ENCODE measurements around the gene KCNC1.

Gene KCNC1

DNA sequence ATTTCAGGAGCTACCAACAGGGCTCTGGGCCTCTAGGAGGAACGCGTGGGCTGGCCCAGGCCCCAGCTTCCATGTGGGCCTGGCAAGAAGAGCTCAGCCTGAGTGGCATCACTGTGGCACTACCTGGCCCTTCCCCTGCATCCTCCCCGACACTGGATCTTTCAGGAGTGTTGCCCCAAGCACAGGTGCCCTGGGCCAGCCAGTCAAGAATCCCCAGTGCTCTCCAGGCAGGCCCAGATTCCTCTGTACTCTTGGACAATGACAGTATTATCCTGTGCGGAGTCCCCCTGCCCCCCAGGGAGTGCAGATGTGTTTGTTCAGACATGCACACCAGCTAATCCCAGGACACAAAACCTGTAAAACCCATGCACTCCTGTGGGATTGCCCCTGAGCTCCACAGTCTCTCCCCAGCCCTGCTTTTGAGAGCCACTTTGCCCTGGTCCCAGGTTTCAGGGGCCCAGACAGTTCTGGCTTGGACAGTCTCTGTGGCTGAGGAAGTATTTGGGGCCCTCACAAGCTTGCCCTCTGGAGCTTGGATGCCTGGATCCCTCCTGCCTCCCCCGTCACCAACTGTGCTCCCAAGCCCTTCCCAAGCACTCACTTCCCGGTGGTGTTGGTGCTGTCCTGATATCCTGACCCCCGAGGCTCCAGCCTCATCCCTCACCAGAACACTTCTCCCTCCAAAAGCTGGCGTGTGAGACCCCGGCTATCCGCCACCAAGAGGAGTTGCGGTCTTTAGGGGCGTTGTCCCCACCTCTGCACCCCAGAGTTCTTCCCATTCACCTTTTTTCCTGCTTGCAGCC, 39.9 kb downstream of the KCNC1 start:
- DNase-seq (ENCODE audit: low spot score) = no peak
- Mint-ChIP-seq H3K4me3 (no peak overlapping the region), H3K9me3 (no peaks in the 10 kb centered on the region), H3K27ac (no peak overlapping the region), H3K4me1 (ENCODE audit: low read depth) (no peaks in the 10 kb centered on the region), H3K27me3 (ENCODE audit: low read depth) (no peaks in the 10 kb centered on the region), H3K36me3 (ENCODE audit: low read depth) (no peaks in the 10 kb centered on the region)

DNA sequence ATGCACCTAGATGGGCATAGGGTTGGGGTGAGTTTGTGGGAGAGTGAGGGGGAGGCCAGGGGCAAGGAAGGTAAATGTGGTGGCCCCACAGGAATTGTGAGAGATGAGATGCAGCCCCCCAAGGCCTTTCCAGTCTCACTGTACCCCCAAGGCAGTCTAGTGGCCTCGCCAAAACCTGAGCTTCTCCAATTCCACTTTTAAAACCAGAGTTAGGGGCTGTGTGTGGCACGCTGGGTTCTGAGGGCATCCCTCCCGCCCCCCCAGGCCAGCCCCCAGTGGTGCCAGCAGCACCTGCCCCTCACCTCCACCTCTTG, 40.4 kb downstream of the KCNC1 start:
- no peaks in the 10 kb centered on the region for H3K36me3 Mint-ChIP-seq (ENCODE audit: low read depth)
- H3K4me1 Mint-ChIP-seq (ENCODE audit: low read depth) = no peaks in the 10 kb centered on the region
- no peaks in the 10 kb centered on the region for H3K9me3 Mint-ChIP-seq
- no peak overlapping the region for H3K4me3 Mint-ChIP-seq
- H3K27ac Mint-ChIP-seq = no peak overlapping the region
- no peak for DNase-seq (ENCODE audit: low spot score)
- H3K27me3 Mint-ChIP-seq (ENCODE audit: low read depth) = no peaks in the 10 kb centered on the region

GRCh38 chr11:17775507-17776211, 41.1 kb downstream of the KCNC1 start:
- Mint-ChIP-seq H3K27me3 (ENCODE audit: low read depth) (no peaks in the 10 kb centered on the region), H3K27ac (no peak overlapping the region), H3K4me1 (ENCODE audit: low read depth) (no peaks in the 10 kb centered on the region), H3K36me3 (ENCODE audit: low read depth) (no peaks in the 10 kb centered on the region), H3K4me3 (no peak overlapping the region), H3K9me3 (no peaks in the 10 kb centered on the region)
- no peak for DNase-seq (ENCODE audit: low spot score)

DNA sequence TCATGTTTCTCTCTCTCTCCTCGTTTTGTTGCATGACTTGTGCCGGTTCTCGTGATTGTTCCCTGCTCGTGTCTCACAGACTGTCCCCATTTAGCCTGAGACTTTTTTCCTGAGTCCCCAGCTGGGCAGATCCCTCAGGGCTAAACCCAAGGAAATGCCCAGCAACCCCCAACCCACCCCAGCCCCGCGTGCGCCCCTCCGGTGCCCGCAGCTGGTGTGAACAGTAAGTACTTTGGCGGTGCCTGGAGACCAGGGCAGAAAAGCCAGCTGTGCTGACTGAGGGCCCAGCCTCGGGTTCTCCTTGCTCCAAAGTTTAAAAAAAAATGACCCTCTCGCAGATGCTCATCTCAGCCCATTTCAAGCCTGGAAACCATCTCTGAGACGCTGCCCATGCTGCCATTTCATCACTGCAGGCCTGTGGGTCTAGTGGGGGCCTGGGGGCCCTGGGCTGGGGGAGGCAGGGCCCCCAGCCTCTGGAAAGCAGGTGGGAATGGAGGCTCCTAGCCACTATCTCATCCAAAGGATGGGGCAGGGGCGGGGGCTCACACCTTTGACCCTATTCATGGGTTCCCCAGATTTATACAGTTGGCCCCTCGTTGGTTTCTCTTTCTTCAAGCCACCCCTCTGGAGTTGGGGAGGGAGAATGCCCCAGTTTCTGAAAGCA, 41.8 kb downstream of the KCNC1 start:
- Mint-ChIP-seq H3K4me1 (ENCODE audit: low read depth) (no peaks in the 10 kb centered on the region), H3K27ac (no peak overlapping the region), H3K27me3 (ENCODE audit: low read depth) (no peaks in the 10 kb centered on the region), H3K36me3 (ENCODE audit: low read depth) (no peaks in the 10 kb centered on the region), H3K4me3 (no peak overlapping the region), H3K9me3 (no peaks in the 10 kb centered on the region)
- DNase-seq (ENCODE audit: low spot score) = no peak

GRCh38 chr11:17777086-17777737, 42.6 kb downstream of the KCNC1 start:
- Mint-ChIP-seq H3K27me3 (ENCODE audit: low read depth) (no peaks in the 10 kb centered on the region), H3K27ac (no peak overlapping the region), H3K4me3 (no peak overlapping the region), H3K4me1 (ENCODE audit: low read depth) (no peaks in the 10 kb centered on the region), H3K36me3 (ENCODE audit: low read depth) (no peaks in the 10 kb centered on the region), H3K9me3 (no peaks in the 10 kb centered on the region)
- DNase-seq (ENCODE audit: low spot score) = no peak

- Mint-ChIP-seq H3K27me3 (ENCODE audit: low read depth) (no peaks in the 10 kb centered on the region), H3K4me3 (no peak overlapping the region), H3K4me1 (ENCODE audit: low read depth) (no peaks in the 10 kb centered on the region), H3K36me3 (ENCODE audit: low read depth) (no peaks in the 10 kb centered on the region), H3K27ac (no peak overlapping the region), H3K9me3 (no peaks in the 10 kb centered on the region)
- no peak for DNase-seq (ENCODE audit: low spot score)
These were observed 43.1 kb downstream of the KCNC1 start for GRCh38 chr11:17777738-17778091.

DNA sequence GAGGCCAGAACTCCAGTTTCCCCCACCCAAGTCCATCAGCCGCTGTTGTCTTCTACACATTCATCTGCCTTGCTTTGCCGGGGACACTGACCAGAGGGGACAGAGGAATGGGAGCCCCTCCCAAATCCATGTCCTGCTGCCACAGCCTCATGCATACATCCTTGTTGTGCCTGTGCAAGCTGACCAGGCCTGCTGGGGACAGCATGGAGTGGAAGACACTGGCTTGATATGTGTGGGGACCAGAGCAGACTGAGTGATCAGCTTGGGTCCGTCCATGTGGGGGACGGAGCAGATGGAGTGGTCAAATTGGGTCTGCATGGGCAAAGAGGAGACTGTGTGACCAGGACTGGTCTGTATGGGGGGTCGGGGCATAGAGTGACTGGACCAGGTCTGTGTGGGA, 43.8 kb downstream of the KCNC1 start:
- H3K27me3 Mint-ChIP-seq (ENCODE audit: low read depth) = no peaks in the 10 kb centered on the region
- no peaks in the 10 kb centered on the region for H3K4me1 Mint-ChIP-seq (ENCODE audit: low read depth)
- no peak overlapping the region for H3K27ac Mint-ChIP-seq
- H3K36me3 Mint-ChIP-seq (ENCODE audit: low read depth) = no peaks in the 10 kb centered on the region
- no peak overlapping the region for H3K4me3 Mint-ChIP-seq
- H3K9me3 Mint-ChIP-seq = no peaks in the 10 kb centered on the region
- DNase-seq (ENCODE audit: low spot score) = no peak

GRCh38 chr11:17778956-17779860, 44.6 kb downstream of the KCNC1 start:
- Mint-ChIP-seq H3K36me3 (ENCODE audit: low read depth) (no peaks in the 10 kb centered on the region), H3K27ac (no peak overlapping the region), H3K4me3 (no peak overlapping the region), H3K9me3 (no peaks in the 10 kb centered on the region), H3K27me3 (ENCODE audit: low read depth) (no peaks in the 10 kb centered on the region), H3K4me1 (ENCODE audit: low read depth) (no peaks in the 10 kb centered on the region)
- no peak for DNase-seq (ENCODE audit: low spot score)

- DNase-seq (ENCODE audit: low spot score) = no peak
- no peaks in the 10 kb centered on the region for H3K27me3 Mint-ChIP-seq (ENCODE audit: low read depth)
- H3K27ac Mint-ChIP-seq = no peak overlapping the region
- no peaks in the 10 kb centered on the region for H3K9me3 Mint-ChIP-seq
- no peaks in the 10 kb centered on the region for H3K36me3 Mint-ChIP-seq (ENCODE audit: low read depth)
- no peak overlapping the region for H3K4me3 Mint-ChIP-seq
- no peaks in the 10 kb centered on the region for H3K4me1 Mint-ChIP-seq (ENCODE audit: low read depth)
These were observed 45.4 kb downstream of the KCNC1 start for GRCh38 chr11:17779861-17780594.

- Mint-ChIP-seq H3K27me3 (ENCODE audit: low read depth) (no peaks in the 10 kb centered on the region), H3K27ac (no peak overlapping the region), H3K4me1 (ENCODE audit: low read depth) (no peaks in the 10 kb centered on the region), H3K36me3 (ENCODE audit: low read depth) (no peaks in the 10 kb centered on the region), H3K4me3 (no peak overlapping the region), H3K9me3 (no peaks in the 10 kb centered on the region)
- no peak for DNase-seq (ENCODE audit: low spot score)
These were observed 46.1 kb downstream of the KCNC1 start for GRCh38 chr11:17780668-17781067.

- Mint-ChIP-seq H3K4me1 (ENCODE audit: low read depth) (no peaks in the 10 kb centered on the region), H3K36me3 (ENCODE audit: low read depth) (no peaks in the 10 kb centered on the region), H3K9me3 (no peaks in the 10 kb centered on the region), H3K27me3 (ENCODE audit: low read depth) (no peaks in the 10 kb centered on the region), H3K4me3 (no peak overlapping the region), H3K27ac (no peak overlapping the region)
- no peak for DNase-seq (ENCODE audit: low spot score)
These were observed 46.6 kb downstream of the KCNC1 start for GRCh38 chr11:17781221-17781620.

DNA sequence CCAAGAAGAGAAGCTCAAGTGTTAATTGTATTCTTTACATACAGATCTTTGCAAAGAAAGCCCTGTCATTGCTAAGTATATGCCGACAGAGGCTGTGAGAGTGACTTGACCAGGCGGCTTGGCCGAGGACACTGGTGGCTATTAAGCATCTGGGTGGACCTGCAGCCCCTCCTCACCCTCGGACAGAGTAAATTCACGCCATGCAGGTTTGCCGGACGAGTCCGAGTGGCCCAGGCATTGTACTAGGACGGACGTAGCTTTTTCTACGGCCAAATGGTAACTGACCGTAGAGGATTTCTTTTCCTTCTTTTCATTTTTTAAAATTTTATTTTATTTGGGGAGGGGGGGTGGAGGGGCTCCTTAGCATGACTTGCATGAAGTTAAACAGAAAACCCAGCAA, 47.0 kb downstream of the KCNC1 start:
- H3K27me3 Mint-ChIP-seq (ENCODE audit: low read depth) = no peaks in the 10 kb centered on the region
- DNase-seq (ENCODE audit: low spot score) = no peak
- H3K27ac Mint-ChIP-seq = no peak overlapping the region
- no peaks in the 10 kb centered on the region for H3K4me1 Mint-ChIP-seq (ENCODE audit: low read depth)
- no peaks in the 10 kb centered on the region for H3K9me3 Mint-ChIP-seq
- H3K36me3 Mint-ChIP-seq (ENCODE audit: low read depth) = no peaks in the 10 kb centered on the region
- H3K4me3 Mint-ChIP-seq = no peak overlapping the region

GRCh38 chr11:17782145-17782544, 47.6 kb downstream of the KCNC1 start:
- no peak overlapping the region for H3K4me3 Mint-ChIP-seq
- H3K36me3 Mint-ChIP-seq (ENCODE audit: low read depth) = no peaks in the 10 kb centered on the region
- no peak for DNase-seq (ENCODE audit: low spot score)
- H3K9me3 Mint-ChIP-seq = no peaks in the 10 kb centered on the region
- no peak overlapping the region for H3K27ac Mint-ChIP-seq
- no peaks in the 10 kb centered on the region for H3K27me3 Mint-ChIP-seq (ENCODE audit: low read depth)
- H3K4me1 Mint-ChIP-seq (ENCODE audit: low read depth) = no peaks in the 10 kb centered on the region
